ENCODE results near the gene TMEM238L.

The TMEM238L gene

DNA sequence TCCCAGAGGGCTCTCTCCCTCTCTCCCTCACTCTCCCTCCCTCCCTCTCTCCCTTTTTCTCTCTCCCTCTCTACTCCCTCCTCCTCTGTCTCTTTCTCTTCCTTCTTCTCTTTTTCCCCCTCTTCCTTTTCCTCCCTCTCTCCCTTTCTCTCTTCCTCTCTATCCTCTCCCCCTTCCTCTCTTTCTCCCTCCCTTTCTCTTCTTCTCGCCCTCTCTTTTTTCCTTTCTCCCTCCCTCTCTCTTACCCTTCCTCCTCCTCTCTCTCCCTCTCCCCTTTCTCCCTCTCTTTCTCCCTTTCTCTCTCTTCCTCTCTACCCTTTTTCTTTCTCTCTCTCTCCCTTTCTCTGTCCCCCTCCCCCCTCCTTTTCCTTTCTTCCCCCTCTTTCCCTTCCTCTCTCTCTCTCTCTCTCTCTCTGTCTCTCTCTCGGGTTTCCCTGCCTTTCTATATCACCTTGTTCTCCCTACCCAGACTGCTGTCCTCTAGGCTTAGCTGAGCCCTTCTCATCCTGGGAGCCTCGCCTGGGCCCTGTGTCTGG, 48.2 kb downstream of the TMEM238L start:
- Histone ChIP-seq H3F3A (ENCODE audit: low read depth) (no peaks in the 10 kb centered on the region), H3K4me2 (ENCODE audit: low read depth, low read length, poor library complexity, severe bottlenecking) (no peak overlapping the region), H4K20me1 (ENCODE audit: insufficient read depth, low read length, poor library complexity, severe bottlenecking) (no peaks in the 10 kb centered on the region), H2AFZ (ENCODE audit: low read length) (peak overlapping the region; percentile 73), H3K4me1 (ENCODE audit: insufficient read depth, low read length, poor library complexity, severe bottlenecking) (peaks cover 17% of the 10 kb centered on the region), H3K9me2 (replicated peaks; ENCODE audit: low read depth, low read length) (no peaks in the 10 kb centered on the region), H3K9me3 (ENCODE audit: insufficient read depth, low read depth, low read length) (no peaks in the 10 kb centered on the region), H3K9ac (ENCODE audit: low read depth, low read length, poor library complexity, severe bottlenecking) (no peak overlapping the region), H3K4me3 (ENCODE audit: low read length, poor library complexity, severe bottlenecking) (no peak overlapping the region), H3K79me2 (ENCODE audit: insufficient read depth, low read length) (no peaks in the 10 kb centered on the region), H3K27me3 (ENCODE audit: insufficient read depth, low read length, poor library complexity, severe bottlenecking) (no peaks in the 10 kb centered on the region), H3K36me3 (ENCODE audit: insufficient read depth, low read length) (no peaks in the 10 kb centered on the region)
- TF ChIP-seq EZH2phosphoT487 (IDR thresholded peaks at IDR 0.05; ENCODE audit: borderline replicate concordance): no peak
- TF ChIP-seq, protein P1, sequence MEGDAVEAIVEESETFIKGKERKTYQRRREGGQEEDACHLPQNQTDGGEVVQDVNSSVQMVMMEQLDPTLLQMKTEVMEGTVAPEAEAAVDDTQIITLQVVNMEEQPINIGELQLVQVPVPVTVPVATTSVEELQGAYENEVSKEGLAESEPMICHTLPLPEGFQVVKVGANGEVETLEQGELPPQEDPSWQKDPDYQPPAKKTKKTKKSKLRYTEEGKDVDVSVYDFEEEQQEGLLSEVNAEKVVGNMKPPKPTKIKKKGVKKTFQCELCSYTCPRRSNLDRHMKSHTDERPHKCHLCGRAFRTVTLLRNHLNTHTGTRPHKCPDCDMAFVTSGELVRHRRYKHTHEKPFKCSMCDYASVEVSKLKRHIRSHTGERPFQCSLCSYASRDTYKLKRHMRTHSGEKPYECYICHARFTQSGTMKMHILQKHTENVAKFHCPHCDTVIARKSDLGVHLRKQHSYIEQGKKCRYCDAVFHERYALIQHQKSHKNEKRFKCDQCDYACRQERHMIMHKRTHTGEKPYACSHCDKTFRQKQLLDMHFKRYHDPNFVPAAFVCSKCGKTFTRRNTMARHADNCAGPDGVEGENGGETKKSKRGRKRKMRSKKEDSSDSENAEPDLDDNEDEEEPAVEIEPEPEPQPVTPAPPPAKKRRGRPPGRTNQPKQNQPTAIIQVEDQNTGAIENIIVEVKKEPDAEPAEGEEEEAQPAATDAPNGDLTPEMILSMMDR (conservative IDR thresholded peaks at IDR 0.05; ENCODE audit: low read length): no peak

DNA sequence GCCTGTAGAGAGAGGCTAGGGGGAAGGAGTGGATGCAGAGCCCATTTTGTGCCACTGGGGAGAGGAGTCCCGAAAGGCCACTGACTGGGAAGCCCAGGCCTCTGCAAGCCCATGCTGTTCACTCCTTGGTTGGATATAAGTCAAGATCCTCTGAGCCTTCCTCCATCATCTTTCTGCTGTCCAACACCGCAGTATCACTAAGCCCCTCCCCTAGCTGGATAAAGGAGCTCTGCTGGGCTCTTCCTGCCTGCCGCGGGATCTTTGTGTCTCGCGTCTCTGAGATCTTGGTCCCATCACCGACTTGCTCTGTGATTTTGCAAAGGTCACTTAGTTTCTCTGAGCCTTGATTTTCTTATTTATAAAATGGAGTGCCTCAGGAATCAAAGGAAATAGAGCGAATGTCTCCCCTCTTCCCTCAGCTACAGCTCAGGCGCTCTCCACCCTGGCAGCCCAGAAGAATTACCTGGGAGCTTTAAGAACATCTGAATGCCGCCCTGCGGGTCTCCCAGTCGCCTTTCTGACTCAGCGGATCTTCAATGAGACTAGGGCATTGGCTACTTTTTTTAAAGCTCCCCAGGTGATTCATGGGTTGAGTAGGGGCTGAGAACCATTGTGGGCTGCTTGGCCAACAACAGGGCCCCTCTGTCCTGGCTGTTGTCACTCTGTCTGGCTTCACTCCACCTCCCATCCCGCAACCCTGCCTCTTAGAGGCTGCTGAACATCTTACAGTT, 48.9 kb downstream of the TMEM238L start:
- peaks cover 17% of the 10 kb centered on the region for H3K4me1 ChIP-seq (ENCODE audit: insufficient read depth, low read length, poor library complexity, severe bottlenecking)
- H3K9me3 ChIP-seq (ENCODE audit: insufficient read depth, low read depth, low read length): no peaks in the 10 kb centered on the region
- no peak overlapping the region for H3K9ac ChIP-seq (ENCODE audit: low read depth, low read length, poor library complexity, severe bottlenecking)
- no peaks in the 10 kb centered on the region for H3K36me3 ChIP-seq (ENCODE audit: insufficient read depth, low read length)
- H3K79me2 ChIP-seq (ENCODE audit: insufficient read depth, low read length): no peaks in the 10 kb centered on the region
- H2AFZ ChIP-seq (ENCODE audit: low read length): peak overlapping the region; percentile 73
- no peaks in the 10 kb centered on the region for H3F3A ChIP-seq (ENCODE audit: low read depth)
- no peak overlapping the region for H3K4me2 ChIP-seq (ENCODE audit: low read depth, low read length, poor library complexity, severe bottlenecking)
- H4K20me1 ChIP-seq (ENCODE audit: insufficient read depth, low read length, poor library complexity, severe bottlenecking): no peaks in the 10 kb centered on the region
- no peaks in the 10 kb centered on the region for H3K9me2 ChIP-seq (replicated peaks; ENCODE audit: low read depth, low read length)
- H3K27me3 ChIP-seq (ENCODE audit: insufficient read depth, low read length, poor library complexity, severe bottlenecking): no peaks in the 10 kb centered on the region
- no peak for TF ChIP-seq EZH2phosphoT487 (IDR thresholded peaks at IDR 0.05; ENCODE audit: borderline replicate concordance)
- TF ChIP-seq, protein P1 (conservative IDR thresholded peaks at IDR 0.05; ENCODE audit: low read length): no peak
- H3K4me3 ChIP-seq (ENCODE audit: low read length, poor library complexity, severe bottlenecking): no peak overlapping the region

DNA sequence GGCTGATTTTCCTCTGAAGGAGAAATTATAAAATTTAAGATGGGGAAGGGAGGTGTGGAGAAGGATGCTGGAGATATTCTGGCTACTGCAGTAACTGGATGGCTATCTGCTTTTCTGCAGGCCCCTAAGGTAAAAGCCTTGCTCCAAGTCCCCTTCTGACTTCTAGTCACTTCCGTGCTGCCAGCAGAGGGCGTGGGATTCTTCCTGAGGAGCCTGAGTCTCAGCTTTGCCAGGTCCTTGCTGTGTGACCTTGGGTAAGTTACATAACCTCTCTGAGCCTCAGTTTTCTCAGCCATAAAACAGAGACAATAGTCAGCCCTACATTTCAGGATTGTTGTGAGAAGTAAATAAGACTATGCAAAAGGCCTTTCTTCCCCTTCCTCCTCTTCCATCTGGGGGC, 49.8 kb downstream of the TMEM238L start:
- H3K79me2 ChIP-seq (ENCODE audit: insufficient read depth, low read length): no peaks in the 10 kb centered on the region
- H3K36me3 ChIP-seq (ENCODE audit: insufficient read depth, low read length): no peaks in the 10 kb centered on the region

More for the DNA sequence above, 49.8 kb downstream of the TMEM238L start:
- Histone ChIP-seq H3K4me1 (ENCODE audit: insufficient read depth, low read length, poor library complexity, severe bottlenecking) (peaks cover 21% of the 10 kb centered on the region), H3K9me2 (replicated peaks; ENCODE audit: low read depth, low read length) (no peaks in the 10 kb centered on the region), H3K27me3 (ENCODE audit: insufficient read depth, low read length, poor library complexity, severe bottlenecking) (no peaks in the 10 kb centered on the region), H3K4me2 (ENCODE audit: low read depth, low read length, poor library complexity, severe bottlenecking) (no peak overlapping the region), H3K9me3 (ENCODE audit: insufficient read depth, low read depth, low read length) (no peaks in the 10 kb centered on the region), H2AFZ (ENCODE audit: low read length) (no peak overlapping the region), H3K4me3 (ENCODE audit: low read length, poor library complexity, severe bottlenecking) (no peak overlapping the region), H3K9ac (ENCODE audit: low read depth, low read length, poor library complexity, severe bottlenecking) (no peak overlapping the region), H3F3A (ENCODE audit: low read depth) (no peaks in the 10 kb centered on the region), H4K20me1 (ENCODE audit: insufficient read depth, low read length, poor library complexity, severe bottlenecking) (no peaks in the 10 kb centered on the region)
- TF ChIP-seq, protein P1 (conservative IDR thresholded peaks at IDR 0.05; ENCODE audit: low read length): peak; percentile 65
- no peak for TF ChIP-seq EZH2phosphoT487 (IDR thresholded peaks at IDR 0.05; ENCODE audit: borderline replicate concordance)
